Activated CD4-positive, alpha-beta T cell treated with anti-CD3 and anti-CD28 coated beads, Interleukin-2, amount 10 ng/mL, durations not matched to agents 7 days and 5 days (primary cell): ENCODE measurements around the gene OR4D1. TPM values are rescaled to one million over a fixed set of nuclear protein-coding genes. Genes with fewer than 3 reads are reported as not detected.

Experiments used
- CTCF ChIA-PET: fragments of 350-600 bp; sonication (Branson Sonifier 250); formaldehyde crosslinking; loops from one replicate; lab custom pipeline; 2021; ENCODE audit warnings: antibody characterized with exemption; lab: Charles Lee
- POLR2A ChIA-PET: fragments of 350-600 bp; sonication (Branson Sonifier 250); formaldehyde crosslinking; loops from one replicate; lab custom pipeline; 2021; ENCODE audit warnings: antibody characterized with exemption; lab: Charles Lee
- DNase-seq: peaks from one replicate; pipeline ENCODE4 v3.0.0-alpha.2; 2020
- H3K27ac Mint-ChIP-seq: one replicate; pipeline ENCODE4 v1.8.0; 2021; ENCODE audit warnings: mild to moderate bottlenecking, moderate library complexity, mixed read lengths
- H3K27me3 Mint-ChIP-seq: one replicate; pipeline ENCODE4 v1.8.0; 2021; ENCODE audit warnings: mixed read lengths
- H3K36me3 Mint-ChIP-seq: one replicate; pipeline ENCODE4 v1.8.0; 2021; ENCODE audit warnings: low read depth, mixed read lengths
- H3K4me1 Mint-ChIP-seq: one replicate; pipeline ENCODE4 v1.8.0; 2021; ENCODE audit warnings: mixed read lengths
- H3K4me3 Mint-ChIP-seq: one replicate; pipeline ENCODE4 v1.8.0; 2021; ENCODE audit warnings: mild to moderate bottlenecking, moderate library complexity, mixed read lengths
- H3K9me3 Mint-ChIP-seq: one replicate; pipeline ENCODE4 v1.8.0; 2021; ENCODE audit warnings: mixed read lengths
- total RNA-seq, 2 experiments: library from RNA; stranded (reverse); gene quantifications; one replicate each; pipeline ENCODE4 v1.2.3, GENCODE V29; 2021

Gene OR4D1
- total RNA-seq, 2 experiments from 2014 or later: 0.54 to 0.77 TPM

DNA sequence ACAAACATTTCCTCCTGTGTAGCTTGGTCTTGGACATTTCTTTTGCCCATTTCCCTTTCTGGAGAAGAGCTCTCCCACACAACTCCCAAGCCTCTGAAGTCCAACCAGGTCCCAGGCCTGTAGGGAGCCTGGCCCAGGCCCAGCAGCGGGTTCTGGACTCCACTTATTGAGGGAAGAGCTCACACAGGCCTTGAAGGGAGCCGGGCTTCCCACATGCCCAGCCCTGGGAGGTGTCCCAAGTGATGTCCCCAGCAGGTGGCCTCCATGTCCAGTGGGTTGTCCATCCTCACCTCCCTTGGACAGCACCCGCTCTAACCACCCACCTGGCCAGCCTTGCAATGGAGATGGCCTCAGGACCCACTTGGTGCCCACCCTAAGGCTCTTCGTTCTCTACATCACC, 38.4 kb downstream of the OR4D1 start:
- ChIA-PET CTCF (interaction anchor here (0.9 kb wide), 1 partner anchor 33 kb away, joined by 3 read pairs; the partner anchor contains the start of gene MKS1), POLR2A (no interaction called here)
- Mint-ChIP-seq H3K27me3 (peaks cover 4% of the 10 kb centered on the region), H3K4me1 (peaks cover 4% of the 10 kb centered on the region), H3K36me3 (no peaks in the 10 kb centered on the region), H3K27ac (no peak overlapping the region), H3K4me3 (no peak overlapping the region), H3K9me3 (no peaks in the 10 kb centered on the region)
- no peak for DNase-seq

DNA sequence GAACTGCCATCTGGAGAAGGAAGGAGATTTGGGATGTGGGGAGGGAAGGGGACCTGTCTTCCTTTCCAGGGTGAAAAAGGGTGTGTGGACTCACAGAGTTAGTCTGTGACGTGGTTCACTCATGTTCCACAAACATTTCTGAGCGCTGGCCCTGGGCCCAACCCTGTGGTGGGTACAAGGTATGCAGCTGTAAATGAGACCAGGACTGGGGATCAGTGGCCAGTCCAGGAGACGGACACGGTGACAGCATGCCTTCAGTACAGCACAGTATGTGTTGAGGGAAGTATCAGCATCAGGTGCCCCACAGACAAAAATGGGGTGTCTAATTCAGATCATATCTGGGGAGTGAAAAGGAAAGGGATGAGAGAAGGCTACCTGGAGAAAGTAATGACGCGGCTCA, 38.9 kb downstream of the OR4D1 start:
- H3K4me3 Mint-ChIP-seq: no peak overlapping the region
- H3K27ac Mint-ChIP-seq: no peak overlapping the region
- H3K9me3 Mint-ChIP-seq: no peaks in the 10 kb centered on the region
- H3K27me3 Mint-ChIP-seq: peaks cover 4% of the 10 kb centered on the region
- no peaks in the 10 kb centered on the region for H3K36me3 Mint-ChIP-seq
- no peak for DNase-seq
- CTCF ChIA-PET: interaction anchor here (0.9 kb wide), 1 partner anchor 32 kb away, joined by 3 read pairs; the partner anchor contains the start of gene MKS1
- peaks cover 4% of the 10 kb centered on the region for H3K4me1 Mint-ChIP-seq
- POLR2A ChIA-PET: no interaction called here

DNA sequence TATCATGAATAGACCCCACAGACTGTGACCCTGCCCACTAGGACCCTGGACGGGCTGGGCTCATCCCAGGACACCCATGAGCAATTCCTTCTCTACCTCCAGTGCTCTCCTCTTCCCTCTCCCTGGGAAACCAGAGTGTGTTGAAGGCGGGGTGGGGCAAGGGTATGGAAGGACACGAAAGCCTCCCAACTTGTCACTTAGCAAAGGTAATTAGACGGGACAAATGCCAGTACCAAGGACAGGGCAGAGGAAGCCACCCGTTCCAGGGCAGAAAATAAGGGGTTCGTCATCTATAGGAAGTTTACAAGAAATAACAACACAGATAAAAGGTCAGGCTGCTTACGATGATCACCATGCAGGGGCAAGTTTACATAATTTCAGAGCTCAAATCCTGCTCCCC, 39.5 kb downstream of the OR4D1 start:
- CTCF ChIA-PET: interaction anchor here (0.8 to 1.4 kb wide), 2 partner anchors 12 to 63 kb away, joined by 3 read pairs; no protein-coding TSS in a partner anchor
- POLR2A ChIA-PET: no interaction called here
- peaks cover 4% of the 10 kb centered on the region for H3K27me3 Mint-ChIP-seq
- no peak overlapping the region for H3K4me3 Mint-ChIP-seq
- no peaks in the 10 kb centered on the region for H3K36me3 Mint-ChIP-seq
- DNase-seq: no peak
- H3K9me3 Mint-ChIP-seq: no peaks in the 10 kb centered on the region
- peaks cover 4% of the 10 kb centered on the region for H3K4me1 Mint-ChIP-seq
- no peak overlapping the region for H3K27ac Mint-ChIP-seq

DNA sequence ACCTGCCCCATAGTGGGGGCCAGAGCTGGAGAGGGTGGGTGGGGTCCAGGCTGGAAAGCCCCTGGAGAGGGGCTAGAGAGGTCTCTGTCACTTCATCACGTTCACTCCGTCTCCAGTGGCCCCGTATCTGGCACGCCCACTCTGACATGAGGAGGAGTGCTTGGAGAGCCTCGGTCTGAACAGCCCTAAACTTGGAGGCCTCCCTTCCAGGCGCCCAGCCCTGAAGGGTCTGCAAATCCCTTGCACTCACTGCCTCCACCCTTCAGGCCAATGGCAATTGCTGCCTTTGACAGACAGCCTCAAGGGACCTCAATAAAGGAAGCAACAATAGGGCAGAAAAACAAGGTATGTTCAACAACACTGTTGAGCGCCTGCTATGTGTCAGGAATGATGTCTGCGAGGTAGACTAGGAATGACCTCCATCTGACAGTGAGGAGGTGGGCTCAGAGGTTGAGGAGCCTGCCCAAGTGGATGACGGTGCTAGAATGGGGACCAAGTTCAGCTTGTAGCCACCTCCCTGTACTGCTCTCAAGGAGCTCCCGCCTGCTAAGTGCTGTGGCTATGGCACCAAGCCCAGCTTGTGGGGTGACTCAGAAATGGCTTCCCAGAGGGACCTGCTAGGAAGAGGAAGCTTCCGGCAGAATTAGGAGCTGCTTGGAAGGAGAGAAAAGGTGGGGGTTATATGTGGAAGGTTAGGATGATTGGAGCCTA, 41.4 kb downstream of the OR4D1 start:
- H3K27me3 Mint-ChIP-seq: peaks cover 4% of the 10 kb centered on the region
- no peaks in the 10 kb centered on the region for H3K9me3 Mint-ChIP-seq
- H3K4me3 Mint-ChIP-seq: no peak overlapping the region
- no peaks in the 10 kb centered on the region for H3K36me3 Mint-ChIP-seq
- POLR2A ChIA-PET: no interaction called here
- no peak for DNase-seq
- H3K27ac Mint-ChIP-seq: no peak overlapping the region
- peaks cover 4% of the 10 kb centered on the region for H3K4me1 Mint-ChIP-seq
- CTCF ChIA-PET: no interaction called here

DNA sequence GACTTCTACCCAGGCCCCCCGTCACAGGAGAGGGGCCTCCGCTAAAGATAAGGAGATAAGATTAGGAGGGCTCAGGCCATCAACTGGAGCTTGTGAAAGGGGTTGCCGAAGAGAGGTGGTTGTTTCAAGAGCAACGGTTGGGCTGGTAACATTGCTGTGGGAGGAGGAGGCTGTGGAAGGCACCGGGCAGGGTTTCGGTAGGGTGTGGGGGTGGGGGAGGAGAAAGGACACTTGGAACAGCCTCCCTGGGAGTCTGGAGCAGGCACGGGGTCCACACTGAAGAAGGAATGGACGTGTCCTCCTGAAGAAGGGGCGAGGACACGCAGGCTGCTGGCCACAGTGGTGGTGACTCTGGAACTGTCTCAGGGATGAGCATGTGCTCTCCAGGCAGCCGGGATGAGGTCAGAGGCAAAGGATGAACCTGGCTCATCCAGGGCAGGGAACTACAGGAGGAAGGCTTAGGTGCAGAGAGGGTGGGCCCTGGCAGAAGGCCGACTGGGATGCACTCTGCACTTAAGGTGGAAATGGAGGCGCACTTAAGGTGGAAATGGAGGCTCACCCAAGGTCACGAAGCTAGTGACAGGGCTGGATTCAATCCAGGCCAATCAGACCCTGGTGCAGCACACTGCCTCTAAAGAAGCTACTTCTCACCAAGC, 43.2 kb downstream of the OR4D1 start:
- no peak overlapping the region for H3K27ac Mint-ChIP-seq
- no peak for DNase-seq
- peaks cover 4% of the 10 kb centered on the region for H3K27me3 Mint-ChIP-seq
- no peaks in the 10 kb centered on the region for H3K4me1 Mint-ChIP-seq
- H3K36me3 Mint-ChIP-seq: no peaks in the 10 kb centered on the region
- H3K4me3 Mint-ChIP-seq: no peak overlapping the region
- ChIA-PET CTCF (interaction anchor here (1.0 to 1.1 kb wide), 3 partner anchors 9 to 197 kb away, joined by 3 to 4 read pairs (median 3); no protein-coding TSS in a partner anchor), POLR2A (no interaction called here)
- H3K9me3 Mint-ChIP-seq: no peaks in the 10 kb centered on the region

DNA sequence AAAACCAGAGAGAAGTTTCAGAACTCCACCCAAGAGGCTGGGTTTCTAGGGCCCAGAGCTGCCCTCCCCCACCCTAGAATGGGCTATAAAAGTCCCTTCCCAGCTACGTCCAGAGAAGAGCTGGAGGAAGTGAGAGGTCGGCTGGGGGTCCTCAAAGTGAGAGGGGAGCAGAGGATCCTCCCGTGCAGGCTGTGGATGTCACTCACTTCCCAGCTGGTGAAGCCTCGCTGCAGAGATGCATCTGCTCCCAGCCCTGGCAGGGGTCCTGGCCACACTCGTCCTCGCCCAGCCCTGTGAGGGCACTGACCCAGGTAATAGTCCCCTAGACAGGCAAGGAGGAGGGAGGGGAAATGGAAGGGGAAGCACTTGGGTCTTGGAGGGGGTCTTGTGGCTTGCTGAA, 44.4 kb downstream of the OR4D1 start, which contains the start of gene EPX:
EPX (plus strand) TSS at position 115 of the 400 bp plus-strand sequence; CDS start at position 236, 121 bp downstream.
- Mint-ChIP-seq H3K36me3 (no peaks in the 10 kb centered on the region), H3K4me3 (no peak within 1 kb of the TSS), H3K27ac (no peak within 1 kb of the TSS), H3K9me3 (no peaks in the 10 kb centered on the region), H3K27me3 (peaks cover 1% of the 10 kb centered on the region), H3K4me1 (no peaks in the 10 kb centered on the region)
- DNase-seq: no peak
- ChIA-PET POLR2A (no interaction called here), CTCF (interaction anchor here (1.1 kb wide), 2 partner anchors 24 to 198 kb away, joined by 3 read pairs; no protein-coding TSS in a partner anchor)

DNA sequence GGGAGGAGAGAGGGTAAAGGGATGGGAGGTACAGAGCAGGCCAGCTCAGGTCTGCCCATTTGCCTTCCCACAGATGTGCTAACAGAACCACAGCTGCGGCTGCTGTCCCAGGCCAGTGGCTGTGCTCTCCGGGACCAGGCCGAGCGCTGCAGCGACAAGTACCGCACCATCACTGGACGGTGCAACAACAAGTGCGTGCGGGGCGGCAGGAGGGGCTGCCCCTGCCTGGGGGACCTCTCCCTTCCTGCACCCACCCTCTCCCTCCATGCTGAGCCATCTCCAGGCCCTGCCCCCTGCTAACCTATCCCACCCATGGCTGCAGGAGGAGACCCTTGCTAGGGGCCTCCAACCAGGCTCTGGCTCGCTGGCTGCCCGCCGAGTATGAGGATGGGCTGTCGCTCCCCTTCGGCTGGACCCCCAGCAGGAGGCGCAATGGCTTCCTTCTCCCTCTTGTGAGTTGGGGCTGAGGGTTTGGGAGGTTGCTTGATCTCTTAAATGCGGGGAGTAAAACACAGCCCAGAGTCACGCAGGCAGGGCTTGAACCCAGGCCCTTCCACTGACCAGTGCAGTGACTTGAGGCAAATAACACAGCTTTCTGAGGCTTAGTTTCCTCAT, 45.6 kb downstream of the OR4D1 start:
- Mint-ChIP-seq H3K9me3 (no peaks in the 10 kb centered on the region), H3K4me3 (no peak overlapping the region), H3K4me1 (no peaks in the 10 kb centered on the region), H3K27ac (no peak overlapping the region), H3K36me3 (no peaks in the 10 kb centered on the region), H3K27me3 (no peaks in the 10 kb centered on the region)
- no peak for DNase-seq
- POLR2A ChIA-PET: no interaction called here
- CTCF ChIA-PET: no interaction called here

DNA sequence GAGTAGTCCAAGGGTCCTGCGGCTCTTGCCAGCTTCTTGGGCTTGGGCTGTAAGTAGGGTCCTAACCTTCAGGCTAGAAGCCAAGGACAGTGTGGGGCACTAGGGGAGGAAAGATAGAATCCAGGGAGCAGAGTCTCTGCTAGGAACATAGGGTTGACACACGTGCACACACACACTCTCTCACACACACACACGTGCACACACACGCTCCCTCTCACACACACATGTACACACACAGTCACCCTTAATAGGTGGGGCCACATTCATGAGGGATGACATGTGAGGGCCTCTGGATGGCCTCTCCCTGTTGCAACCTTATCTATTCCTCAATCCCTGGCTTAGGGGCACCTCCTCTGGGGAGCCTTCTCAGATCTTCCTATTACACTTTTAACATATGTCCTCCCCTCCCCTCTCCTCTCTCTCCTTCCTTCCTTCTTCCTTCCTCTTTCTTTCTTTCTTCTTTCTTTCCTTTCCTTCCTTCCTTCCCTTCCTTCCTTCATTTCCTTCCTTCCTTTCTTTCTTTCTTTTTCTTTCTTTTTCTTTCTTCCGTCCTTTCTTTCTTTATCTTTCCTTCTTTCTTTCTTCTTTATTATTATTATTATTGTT, 47.4 kb downstream of the OR4D1 start:
- no peaks in the 10 kb centered on the region for H3K4me1 Mint-ChIP-seq
- no peaks in the 10 kb centered on the region for H3K9me3 Mint-ChIP-seq
- CTCF ChIA-PET: no interaction called here
- H3K27me3 Mint-ChIP-seq: peaks cover 2% of the 10 kb centered on the region
- no peak overlapping the region for H3K27ac Mint-ChIP-seq
- no peak overlapping the region for H3K4me3 Mint-ChIP-seq
- POLR2A ChIA-PET: no interaction called here
- no peak for DNase-seq
- H3K36me3 Mint-ChIP-seq: no peaks in the 10 kb centered on the region

DNA sequence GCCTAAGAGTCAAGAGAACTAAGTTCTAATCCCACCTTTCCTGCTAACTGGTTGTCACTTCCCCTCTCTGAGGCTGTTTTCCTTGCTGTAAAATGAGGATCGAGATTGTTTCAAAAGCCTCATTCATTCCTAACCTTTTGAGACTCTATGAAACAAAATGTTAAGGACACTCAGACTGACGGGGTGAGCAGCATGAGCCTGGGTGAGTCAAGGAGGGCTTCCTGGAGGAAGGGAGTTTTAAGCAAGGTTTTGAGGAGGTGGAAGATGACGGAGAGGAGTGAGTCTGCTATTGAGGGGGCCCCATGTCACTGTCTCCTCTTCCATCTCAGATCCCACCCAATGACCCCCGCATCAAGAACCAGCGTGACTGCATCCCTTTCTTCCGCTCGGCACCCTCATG, 48.4 kb downstream of the OR4D1 start:
- POLR2A ChIA-PET: no interaction called here

DNA sequence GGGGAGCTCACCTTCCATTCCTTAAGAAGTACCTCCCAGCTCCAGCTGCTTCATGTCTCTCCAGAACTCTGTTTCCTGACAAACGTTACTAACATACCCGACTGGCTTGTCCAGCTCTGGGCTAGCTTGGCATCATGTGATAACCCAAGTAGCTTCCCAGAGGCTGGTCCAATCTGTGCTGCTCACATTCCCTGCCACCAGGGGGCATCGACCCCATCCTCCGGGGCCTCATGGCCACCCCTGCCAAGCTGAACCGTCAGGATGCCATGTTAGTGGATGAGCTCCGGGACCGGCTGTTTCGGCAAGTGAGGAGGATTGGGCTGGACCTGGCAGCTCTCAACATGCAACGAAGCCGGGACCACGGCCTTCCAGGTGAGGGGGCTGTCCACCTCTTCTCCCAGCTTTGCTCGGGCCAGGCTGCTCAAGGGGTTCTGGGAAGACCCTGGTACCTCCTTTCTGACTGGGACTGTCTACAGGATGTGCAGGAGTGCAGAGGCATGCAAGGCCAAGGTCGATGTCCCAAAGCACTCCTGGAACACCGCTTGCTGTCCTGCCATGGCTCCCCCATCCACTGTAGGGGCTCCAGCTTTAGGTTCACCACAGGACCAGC, 51.9 kb downstream of the OR4D1 start:
- Mint-ChIP-seq H3K4me1 (no peaks in the 10 kb centered on the region), H3K9me3 (no peaks in the 10 kb centered on the region), H3K4me3 (no peak overlapping the region), H3K27ac (no peak overlapping the region), H3K27me3 (peaks cover 2% of the 10 kb centered on the region), H3K36me3 (no peaks in the 10 kb centered on the region)
- peak; percentile 57 for DNase-seq
- ChIA-PET POLR2A (interaction anchor here (0.6 kb wide), 1 partner anchor 95 kb away, joined by 3 read pairs; no protein-coding TSS in a partner anchor), CTCF (interaction anchor here (0.7 to 5.7 kb wide), 14 partner anchors 9 to 805 kb away, joined by 3 to 33 read pairs (median 3); partner anchors contain the start of genes HSF5 and MKS1)

More for the DNA sequence above, 48.4 kb downstream of the OR4D1 start:
- DNase-seq: no peak
- H3K9me3 Mint-ChIP-seq: no peaks in the 10 kb centered on the region
- H3K27ac Mint-ChIP-seq: no peak overlapping the region
- peaks cover 2% of the 10 kb centered on the region for H3K27me3 Mint-ChIP-seq
- H3K4me1 Mint-ChIP-seq: no peaks in the 10 kb centered on the region
- H3K4me3 Mint-ChIP-seq: no peak overlapping the region
- CTCF ChIA-PET: no interaction called here
- H3K36me3 Mint-ChIP-seq: no peaks in the 10 kb centered on the region

DNA sequence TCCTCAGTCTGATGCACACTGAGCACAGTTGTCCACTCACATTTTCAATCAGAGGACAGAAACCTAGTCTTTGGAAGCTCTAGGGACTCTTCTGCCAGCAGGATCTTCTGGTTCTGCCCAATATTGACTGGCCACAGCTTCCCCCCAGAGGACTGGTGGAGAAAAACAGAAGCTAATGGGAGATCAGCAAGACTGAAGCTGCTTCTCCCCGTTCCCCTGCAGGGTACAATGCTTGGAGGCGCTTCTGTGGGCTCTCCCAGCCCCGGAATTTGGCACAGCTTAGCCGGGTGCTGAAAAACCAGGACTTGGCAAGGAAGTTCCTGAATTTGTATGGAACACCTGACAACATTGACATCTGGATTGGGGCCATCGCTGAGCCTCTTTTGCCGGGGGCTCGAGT, 54.7 kb downstream of the OR4D1 start:
- Mint-ChIP-seq H3K27me3 (peaks cover 2% of the 10 kb centered on the region), H3K27ac (no peak overlapping the region), H3K36me3 (no peaks in the 10 kb centered on the region), H3K4me3 (no peak overlapping the region), H3K4me1 (no peaks in the 10 kb centered on the region), H3K9me3 (no peaks in the 10 kb centered on the region)
- ChIA-PET CTCF (interaction anchor here (5.7 kb wide), 1 partner anchor 11 kb away, joined by 33 read pairs; no protein-coding TSS in a partner anchor), POLR2A (no interaction called here)
- DNase-seq: no peak

DNA sequence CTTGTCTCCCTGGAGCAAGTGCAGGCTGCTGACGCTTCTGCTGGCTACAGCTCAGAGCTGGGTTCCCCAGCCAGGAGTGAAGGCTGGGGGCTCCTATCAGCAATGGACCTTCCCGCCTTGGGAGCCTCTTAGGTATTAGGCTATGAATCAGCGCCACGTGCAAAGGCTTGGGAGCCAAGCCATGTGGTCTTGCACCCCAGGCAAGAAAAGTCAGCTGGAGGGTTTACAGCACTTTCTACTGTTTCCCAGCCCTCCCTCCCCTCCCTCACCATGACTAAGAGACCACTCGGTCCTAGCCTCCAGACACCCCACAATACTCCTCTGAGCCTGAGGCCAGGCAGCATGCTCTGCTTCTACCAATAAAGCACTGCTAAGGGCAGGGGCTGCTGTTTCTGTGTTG, 56.6 kb downstream of the OR4D1 start:
- Mint-ChIP-seq H3K36me3 (peaks cover 3% of the 10 kb centered on the region), H3K27ac (no peak overlapping the region), H3K9me3 (no peaks in the 10 kb centered on the region), H3K4me3 (no peak overlapping the region), H3K4me1 (no peaks in the 10 kb centered on the region), H3K27me3 (peaks cover 2% of the 10 kb centered on the region)
- DNase-seq: no peak
- CTCF ChIA-PET: no interaction called here
- POLR2A ChIA-PET: no interaction called here
